Epithelial cell of proximal tubule (primary cell): ENCODE measurements around the gene TMEM129. TPM values are rescaled to one million over a fixed set of nuclear protein-coding genes. Genes with fewer than 3 reads are reported as not detected.

Experiments
- DNase-seq: peaks from one replicate; pipeline ENCODE4 v3.0.0-alpha.2; 2011; ENCODE audit warnings: low read depth
- H3K4me3 ChIP-seq: 2 replicates; pipeline ENCODE4 v1.5.1; 2011; ENCODE audit warnings: low read depth, mild to moderate bottlenecking, low read length
- total RNA-seq: library from RNA; depleted of rRNA; stranded (reverse); fragments of >200 nt; gene quantifications from 2 replicates; pipeline ENCODE4 v1.2.3, GENCODE V29; 2015
- TF ChIP-seq, protein P1 (sequence below): conservative IDR thresholded peaks from 2 replicates; pipeline ENCODE4 v1.5.1; 2012; ENCODE audit warnings: low read depth, mild to moderate bottlenecking, low read length

Gene TMEM129
- total RNA-seq, 1 donor from 2014 or later: 50.9 TPM

DNA sequence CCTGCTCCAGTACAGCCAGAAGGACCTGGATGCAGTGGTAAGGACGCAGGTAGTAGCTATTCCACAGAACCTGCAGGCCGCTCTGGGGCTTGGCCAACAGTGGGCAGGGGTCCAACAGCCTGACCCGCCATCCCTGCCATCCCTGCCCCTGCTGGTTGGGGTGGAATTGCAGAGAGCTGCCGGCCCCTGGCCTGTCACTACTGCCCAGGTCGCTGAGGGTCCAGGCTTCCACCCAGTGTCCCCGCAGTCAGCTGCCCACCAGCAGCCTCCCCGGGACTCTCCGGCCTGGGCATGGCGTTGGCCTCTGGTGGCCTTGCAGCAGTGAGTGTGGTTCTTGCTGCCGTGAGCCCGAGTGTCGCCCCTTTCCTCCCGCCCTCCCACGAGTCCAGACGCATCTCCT lies 16.5 kb upstream of the TMEM129 start:
- DNase-seq: no peak
- no peak overlapping the region for H3K4me3 ChIP-seq
- TF ChIP-seq, protein P1, sequence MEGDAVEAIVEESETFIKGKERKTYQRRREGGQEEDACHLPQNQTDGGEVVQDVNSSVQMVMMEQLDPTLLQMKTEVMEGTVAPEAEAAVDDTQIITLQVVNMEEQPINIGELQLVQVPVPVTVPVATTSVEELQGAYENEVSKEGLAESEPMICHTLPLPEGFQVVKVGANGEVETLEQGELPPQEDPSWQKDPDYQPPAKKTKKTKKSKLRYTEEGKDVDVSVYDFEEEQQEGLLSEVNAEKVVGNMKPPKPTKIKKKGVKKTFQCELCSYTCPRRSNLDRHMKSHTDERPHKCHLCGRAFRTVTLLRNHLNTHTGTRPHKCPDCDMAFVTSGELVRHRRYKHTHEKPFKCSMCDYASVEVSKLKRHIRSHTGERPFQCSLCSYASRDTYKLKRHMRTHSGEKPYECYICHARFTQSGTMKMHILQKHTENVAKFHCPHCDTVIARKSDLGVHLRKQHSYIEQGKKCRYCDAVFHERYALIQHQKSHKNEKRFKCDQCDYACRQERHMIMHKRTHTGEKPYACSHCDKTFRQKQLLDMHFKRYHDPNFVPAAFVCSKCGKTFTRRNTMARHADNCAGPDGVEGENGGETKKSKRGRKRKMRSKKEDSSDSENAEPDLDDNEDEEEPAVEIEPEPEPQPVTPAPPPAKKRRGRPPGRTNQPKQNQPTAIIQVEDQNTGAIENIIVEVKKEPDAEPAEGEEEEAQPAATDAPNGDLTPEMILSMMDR: no peak

DNA sequence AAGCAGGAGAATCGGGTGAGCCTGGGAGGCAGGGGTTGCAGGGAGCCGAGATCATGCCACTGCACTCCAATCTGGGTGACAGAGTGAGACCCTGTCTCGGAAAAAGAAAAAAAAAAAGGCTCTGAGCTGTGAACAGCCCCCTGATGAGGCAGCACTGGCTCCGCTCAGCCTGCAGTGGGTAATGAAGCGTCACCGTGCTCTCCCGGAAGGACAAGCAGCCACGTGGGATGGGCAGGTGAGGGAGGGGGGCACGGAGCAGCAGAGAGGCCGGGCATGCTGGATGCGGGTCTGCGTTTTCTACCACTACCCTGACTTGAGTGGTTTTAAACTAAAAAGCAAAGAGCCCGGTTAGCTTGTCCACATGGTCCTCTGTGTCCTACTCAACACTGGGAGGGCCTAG lies 15.7 kb upstream of the TMEM129 start:
- TF ChIP-seq, protein P1: no peak
- DNase-seq: no peak
- no peak overlapping the region for H3K4me3 ChIP-seq

DNA sequence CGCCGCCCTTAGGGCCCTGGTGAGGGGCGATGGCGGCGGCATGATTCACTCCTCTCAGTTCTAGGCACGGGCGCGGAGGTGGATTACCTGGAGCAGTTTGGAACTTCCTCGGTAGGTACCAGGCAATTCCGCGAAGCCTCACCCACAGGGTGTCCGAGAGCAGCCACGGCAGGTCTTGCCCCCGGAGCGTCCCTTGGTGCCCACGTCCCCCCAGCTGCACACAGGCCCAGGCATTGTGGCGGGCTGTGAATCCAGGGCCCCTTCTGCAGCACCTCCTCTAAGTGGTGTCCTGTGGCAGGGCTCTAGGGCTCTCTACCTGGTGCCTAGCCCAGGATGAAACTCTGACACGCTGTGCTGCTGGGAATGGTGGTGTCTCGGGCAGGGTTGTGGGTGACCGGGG lies 14.1 kb upstream of the TMEM129 start:
- DNase-seq: no peak
- H3K4me3 ChIP-seq: no peak overlapping the region
- TF ChIP-seq, protein P1: no peak

DNA sequence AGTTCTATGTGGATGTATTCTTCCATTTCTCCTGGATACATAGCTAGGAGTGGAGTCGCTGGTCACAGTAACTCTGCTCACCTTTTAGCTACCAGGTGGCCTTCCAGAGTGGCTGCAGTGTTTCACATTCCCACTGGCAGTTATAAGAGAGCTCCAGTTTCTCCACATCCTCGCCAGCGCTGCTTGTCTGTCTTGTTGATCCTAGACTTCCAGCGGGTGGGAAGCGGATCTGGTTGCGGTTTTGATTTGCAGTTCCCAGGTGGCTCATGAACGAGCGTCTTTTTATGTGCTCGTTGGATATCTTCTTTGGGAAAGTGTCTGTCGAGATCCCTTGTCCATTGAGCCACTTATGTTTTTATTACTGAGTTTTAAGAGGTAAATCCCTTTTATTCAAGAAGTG lies 11.8 kb upstream of the TMEM129 start:
- TF ChIP-seq, protein P1: no peak
- H3K4me3 ChIP-seq: no peak overlapping the region
- DNase-seq: no peak

DNA sequence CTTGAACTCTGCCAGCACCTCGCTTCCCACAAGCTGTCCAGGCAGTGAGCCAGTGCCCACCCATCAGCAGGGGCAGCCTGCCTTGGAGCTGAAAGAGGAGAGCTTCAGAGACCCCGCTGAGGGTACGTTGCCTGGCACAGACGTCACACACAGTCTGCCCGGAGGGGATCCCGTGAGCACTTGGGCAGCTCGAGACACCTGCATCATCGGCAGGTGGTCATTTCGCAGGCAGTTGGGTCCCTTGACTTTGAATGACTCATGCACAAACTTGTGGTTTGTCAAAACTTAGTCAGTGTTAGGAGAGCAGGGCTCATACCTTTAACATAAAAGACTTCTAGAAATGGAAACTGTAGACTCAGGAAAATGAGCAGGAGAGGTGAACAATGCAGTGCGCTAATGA lies 10.1 kb upstream of the TMEM129 start:
- TF ChIP-seq, protein P1: no peak
- H3K4me3 ChIP-seq: no peak overlapping the region
- DNase-seq: no peak

DNA sequence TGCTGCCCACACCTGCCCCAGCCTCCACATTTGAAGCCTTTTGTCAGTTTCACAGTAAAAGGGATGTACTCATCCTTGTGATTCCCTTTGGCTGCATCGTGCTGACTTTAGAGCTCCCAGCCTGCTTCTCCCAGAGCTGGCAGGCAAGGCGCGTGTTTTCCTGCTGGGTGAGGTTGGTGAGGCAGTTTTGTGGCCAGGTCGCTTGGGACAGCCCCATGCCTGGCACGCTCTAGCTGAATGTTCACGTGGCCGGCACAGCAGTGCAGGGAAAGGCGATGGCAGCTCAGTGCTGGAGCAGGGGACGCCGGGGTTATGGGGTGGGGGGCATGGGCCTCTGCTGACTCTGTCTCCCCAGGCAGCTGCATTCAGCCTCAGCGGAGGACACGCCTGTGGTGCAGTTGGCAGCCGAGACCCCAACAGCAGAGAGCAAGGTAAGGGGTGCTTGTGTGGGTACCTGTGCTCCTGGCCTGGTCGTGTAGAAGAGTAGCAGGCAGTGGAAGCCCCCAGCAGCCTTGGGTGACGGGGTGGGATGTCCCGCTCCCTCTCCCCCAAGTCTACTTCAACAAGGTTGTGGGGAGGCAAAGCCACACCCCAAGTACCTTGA lies 9.5 kb upstream of the TMEM129 start:
- DNase-seq: no peak
- no peak overlapping the region for H3K4me3 ChIP-seq
- TF ChIP-seq, protein P1: no peak
